GM19468 (cell line): ENCODE results near the gene NEK10.
A peak's percentile ranks its signal among the peaks of the same experiment; 100 is the strongest.

Source experiments
- ATAC-seq: cut with Tn5 transposase; IDR thresholded peaks from one replicate; pipeline ENCODE4 v1.9.1; 2021; ENCODE audit warnings: mild to moderate bottlenecking, moderate library complexity, moderate number of reproducible peaks; ENCODE audit not compliant: unreplicated experiment; ENCODE audit errors: extremely low read depth

The NEK10 gene

DNA sequence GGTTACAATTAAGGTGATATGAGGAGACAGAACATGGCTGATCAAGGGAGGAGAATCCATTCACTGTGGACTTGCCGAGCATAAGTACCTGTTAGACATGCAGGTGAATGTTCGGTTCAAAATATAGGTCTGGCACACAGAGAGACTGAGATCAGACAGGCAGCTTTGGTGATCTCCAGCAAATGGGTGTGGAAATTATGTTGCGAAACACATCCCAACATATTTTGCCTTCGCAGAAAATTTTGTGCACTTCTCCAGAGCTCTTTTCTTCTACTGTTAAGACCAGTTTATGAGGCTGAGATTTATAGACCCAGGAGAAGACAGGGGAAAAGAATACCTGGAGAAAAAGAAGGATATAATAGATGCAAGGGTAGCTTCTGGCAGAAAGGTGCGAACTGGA lies 183.2 kb downstream of the NEK10 start:
- no peak for ATAC-seq

DNA sequence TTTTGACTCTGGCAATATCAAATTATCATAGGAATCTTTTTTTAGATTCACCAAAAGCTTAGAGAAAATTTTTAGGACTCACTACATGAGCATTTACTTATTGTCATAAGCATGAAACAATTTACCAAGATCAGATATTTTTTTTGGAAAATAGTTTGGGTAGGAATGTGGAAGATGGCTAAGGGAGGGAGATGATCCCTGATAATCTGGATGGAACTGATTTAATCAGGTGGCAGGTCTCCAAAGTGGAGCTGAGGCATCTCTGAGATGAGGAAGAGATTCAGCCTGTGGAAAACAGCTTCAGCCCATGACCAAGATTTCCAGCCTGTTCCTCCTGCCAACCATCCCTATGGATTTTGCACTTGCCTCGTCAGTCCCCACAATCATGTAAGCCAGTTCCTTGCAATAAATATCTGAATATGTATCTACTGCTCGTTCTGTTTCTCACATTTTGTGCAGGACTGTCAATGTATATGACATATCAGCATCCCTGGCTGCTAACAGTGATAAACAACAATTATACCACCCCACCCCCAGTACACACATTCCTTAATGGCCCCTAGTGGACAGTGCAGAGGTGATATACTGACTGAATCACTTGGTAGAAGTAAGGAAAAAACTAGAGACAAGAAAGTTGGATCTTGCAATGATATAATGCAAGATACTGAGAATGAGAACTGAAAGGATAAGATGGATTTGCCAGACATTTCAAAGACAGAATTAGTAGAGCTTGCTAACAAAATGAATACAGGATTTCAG lies 183.8 kb downstream of the NEK10 start:
- no peak for ATAC-seq

DNA sequence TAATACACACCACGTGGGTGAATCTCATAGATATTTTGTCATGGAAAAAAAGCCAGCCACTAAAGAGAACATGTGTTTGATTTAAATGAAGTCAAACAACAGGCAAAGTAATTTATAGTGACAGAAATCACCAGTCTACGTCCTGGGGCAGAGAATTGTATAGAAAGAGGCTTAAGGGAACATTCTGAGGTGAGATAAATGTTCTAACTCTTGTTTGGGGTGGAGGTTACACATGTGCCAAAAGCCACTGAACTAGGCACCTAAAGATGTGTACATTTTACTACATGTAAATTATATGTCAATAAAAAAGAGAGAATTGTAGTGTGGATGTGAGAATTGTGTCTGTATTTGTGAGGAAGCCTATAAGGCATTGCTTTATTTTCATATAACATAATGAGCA lies 184.9 kb downstream of the NEK10 start:
- no peak for ATAC-seq

DNA sequence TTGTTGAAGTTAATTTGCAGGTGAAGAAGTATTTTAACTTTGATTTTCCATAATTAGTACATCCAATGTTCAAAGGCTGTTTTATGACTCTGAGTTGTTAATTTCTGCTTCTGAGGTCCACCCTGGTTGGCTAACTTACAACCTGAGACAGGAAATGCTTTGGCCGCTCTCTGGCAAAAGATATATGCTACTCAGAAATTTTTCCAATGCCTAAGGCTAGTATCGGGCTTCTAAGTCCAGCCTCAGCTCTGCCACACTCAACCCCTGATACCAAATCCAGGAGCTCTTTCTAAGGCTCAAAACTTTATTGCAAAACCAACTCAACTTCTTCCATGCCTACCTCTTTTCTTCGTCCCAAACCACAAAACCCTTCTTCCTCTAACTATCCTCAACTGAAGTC lies 192.9 kb downstream of the NEK10 start:
- no peak for ATAC-seq

DNA sequence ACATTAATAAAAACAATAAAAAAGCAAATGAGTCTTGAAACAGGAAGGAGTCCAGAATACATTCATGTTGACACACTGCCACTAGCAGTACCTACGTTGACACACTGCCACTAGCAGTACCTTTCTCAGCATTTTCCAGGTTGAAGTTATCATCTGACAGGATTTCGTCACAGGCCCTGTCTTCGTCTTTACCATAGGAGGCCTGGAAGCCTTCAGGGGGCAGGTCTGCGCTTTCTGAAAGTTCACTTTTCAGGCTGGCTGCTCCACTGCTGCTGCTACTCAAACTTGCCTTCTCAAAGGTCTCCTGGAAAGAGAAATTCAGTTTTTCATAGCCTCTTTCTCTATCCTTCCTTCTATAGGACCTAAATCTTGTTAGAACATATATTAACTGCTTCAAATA lies 194.7 kb downstream of the NEK10 start:
- ATAC-seq = no peak

DNA sequence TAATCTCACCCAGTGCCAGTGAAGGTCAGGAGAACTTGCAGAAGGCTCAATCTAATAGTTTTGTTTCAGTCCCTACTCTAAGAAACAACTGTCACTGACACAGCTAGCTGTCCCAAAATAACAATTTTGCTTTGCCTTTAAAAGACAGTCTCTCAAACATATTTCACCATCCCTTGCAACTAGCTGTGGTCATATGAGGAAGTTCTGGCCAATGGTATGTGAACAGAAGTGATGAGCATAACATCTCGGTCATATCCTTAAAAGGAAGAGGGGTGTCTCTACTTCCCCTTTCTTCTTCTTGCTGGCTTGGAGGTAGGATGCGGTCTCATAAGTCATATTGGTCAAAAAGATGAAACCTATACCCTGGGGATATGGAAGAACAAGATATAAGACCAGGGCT lies 198.1 kb downstream of the NEK10 start:
- peak; percentile 88 for ATAC-seq

DNA sequence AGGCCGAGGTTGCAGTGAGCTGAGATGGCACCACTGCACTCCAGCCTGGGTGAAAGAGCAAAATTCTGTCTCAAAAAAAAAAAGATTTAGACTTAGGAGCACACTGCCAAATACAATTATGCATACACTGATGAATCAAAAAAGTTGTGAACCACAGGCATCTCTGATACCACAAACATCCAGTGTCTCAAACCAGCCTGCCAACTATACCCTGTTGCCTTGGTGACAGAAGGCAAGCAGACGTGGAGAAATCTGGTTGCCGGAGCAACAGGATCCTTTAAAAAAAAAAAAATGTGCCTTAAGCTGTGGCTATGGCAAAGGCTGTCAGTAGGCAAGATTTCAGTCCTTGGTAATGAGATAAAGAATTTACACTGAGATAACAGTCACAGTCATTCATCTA lies 202.3 kb downstream of the NEK10 start:
- ATAC-seq = no peak

DNA sequence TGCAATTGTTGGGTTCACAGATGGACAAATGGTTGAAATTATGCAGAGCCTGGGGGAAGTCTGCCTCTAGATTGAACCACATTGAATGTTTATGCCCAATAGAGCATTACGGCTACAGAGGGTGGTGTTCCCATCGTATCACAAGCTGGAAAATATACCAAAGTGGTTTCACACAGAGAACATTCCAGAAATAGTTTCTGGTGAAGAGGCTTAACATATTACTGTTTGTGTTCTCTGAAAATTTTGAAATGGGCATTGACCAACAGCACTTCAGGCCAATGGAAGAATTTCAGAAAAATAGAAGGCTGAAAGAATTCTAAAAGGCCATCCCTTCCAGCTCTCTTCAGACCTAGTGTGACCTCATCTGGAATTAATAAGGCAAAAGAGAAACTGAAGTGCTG lies 203.9 kb downstream of the NEK10 start:
- ATAC-seq = no peak

DNA sequence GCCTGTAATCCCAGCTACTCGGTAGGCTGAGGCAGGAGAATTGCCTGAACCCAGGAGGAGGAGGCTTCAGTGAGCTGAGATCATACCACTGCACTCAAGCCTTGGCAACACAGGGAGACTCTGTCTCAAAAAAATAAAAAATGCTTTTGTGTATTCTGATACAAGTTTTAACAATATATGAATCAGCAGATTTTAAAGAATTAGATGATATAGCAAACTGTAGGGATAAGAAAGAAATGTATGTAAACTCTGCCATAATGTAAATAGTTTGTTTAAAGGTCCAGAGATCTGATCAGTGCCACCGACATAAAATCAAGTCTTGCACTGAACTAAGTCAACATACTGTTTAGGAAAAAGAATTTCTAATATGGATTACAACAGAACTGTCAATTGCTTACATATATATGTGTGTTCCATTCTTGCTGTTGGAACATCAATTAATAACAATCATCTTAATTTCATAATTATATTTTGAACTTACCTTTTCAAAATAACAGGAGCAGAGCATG lies 208.3 kb downstream of the NEK10 start:
- ATAC-seq = no peak

DNA sequence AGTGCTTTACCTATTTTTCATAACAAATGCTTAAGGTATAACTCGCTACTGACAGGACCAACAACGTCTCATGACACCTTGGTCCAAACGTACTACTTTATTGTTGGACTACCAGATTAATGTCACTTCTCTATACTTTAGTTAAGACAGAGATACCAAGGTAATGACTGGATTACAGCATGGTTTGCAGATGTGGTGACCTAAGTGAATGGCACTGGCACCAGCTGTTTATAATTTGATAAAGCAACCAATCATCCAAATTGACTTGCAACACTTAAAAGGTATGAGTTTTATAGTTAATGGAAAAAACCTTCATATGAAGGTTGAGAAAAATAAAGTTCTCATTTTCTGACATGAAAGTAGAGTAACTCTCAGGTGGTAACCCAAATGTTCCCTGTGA lies 209.0 kb downstream of the NEK10 start:
- no peak for ATAC-seq

DNA sequence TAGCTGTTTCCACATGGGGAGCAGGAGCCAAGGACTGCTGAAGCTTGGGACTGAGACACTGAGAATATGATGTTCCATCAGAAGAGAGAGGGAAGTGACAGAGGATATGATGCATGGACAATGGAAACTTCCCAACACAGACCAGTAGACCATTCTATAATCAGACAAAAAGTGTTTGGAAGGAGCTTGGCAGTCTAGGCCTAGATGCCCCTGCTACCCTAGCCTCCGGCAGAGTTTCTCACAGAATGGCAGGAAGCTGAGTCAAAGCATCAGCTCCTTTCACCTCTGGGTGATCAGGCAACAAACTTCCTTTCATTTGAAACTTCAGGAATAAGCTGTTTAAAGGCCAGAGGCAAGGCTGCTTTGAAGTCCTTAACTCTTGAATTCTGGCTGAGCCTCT lies 222.0 kb downstream of the NEK10 start:
- ATAC-seq = no peak

DNA sequence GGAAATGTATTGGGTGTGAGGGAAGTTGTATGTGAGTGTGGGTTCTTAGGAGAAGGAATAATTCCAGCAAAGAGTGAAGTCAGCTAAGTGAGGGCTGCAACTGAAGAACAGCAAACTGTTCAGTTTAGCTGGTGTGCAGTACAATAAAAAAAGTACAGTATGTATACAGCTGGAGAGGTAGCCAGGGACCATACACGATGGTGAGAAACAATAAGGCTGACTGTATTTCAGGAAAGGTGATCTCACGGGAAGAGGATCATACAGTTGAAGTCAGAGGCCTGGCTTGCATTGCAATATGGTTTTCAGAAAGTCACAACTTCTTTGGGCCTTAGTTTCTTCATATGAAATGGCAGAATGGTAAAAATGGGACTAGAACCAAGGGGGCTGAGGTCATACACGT lies 222.4 kb downstream of the NEK10 start:
- no peak for ATAC-seq

DNA sequence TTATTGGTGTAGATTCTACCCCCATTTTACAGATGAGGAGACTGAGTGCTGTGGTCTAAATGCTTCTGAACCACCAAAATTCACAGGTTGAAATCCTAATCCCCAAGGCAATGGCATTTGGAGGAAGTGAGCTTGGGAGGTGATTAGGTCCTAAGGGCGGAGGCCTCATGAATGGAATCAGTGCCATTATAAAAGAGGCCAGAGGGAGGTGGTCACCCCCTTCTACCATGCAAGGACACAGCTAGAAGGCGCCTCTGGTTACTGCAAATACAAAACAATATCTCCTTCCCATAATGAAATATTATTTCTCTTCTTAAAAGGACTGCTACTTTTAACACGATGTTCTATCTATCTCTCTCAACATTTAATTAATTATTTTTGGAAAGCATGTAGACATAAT lies 223.5 kb downstream of the NEK10 start:
- ATAC-seq = no peak

DNA sequence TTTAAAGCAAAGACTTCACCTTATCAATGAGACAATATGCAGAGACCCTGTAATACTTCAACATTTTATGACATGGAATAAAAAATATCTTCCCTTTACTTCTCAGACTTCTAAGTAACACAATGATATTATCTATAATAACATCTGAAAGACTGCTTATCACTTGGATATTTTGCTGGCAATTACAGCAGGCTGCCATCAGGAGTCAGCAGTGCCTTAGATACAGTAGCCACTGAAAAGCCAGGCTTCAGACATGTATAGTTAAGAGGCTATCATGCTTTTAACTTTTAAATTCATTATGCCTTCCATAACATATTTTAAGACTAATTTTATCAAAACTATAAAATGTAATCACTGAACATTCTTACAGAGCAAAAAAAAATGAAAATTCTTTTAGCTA lies 227.5 kb downstream of the NEK10 start:
- no peak for ATAC-seq

DNA sequence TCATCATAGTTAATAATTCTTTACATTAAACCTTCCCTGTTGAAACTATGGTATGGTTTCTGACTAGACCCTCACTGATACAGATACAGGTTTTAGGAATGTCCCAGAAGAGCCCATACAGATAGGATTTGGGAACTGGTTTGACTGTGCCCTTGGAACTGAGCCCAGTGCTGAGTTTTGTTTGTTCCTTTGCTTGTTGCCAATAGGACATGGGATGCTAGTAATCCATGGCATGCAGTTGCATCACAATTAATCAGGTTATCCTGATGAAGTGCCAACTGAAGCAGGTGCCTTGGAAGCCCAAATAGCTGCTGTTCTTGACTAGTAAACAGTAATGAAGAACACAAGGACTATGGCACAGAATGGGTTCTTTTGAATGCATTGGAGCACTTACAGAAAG lies 230.6 kb downstream of the NEK10 start:
- no peak for ATAC-seq

DNA sequence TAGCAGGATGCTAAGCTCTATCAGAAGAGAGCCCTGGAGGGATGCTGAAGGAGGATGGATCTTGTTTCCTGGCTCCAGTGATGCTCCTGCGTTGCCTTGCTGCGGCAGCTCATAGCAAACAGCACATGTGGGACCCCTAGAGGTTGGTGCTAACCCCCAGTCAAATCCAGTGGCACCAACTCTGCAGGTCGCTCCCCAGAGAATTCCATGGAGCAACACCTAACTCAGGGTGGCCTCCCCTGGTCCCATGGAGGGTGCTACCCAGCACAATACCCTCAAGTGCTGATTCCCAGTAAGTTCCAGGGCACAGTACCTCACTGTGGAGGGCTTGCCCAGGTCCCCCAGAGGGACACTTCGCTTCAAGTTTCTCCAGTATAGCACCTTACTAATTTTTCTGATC lies 231.2 kb downstream of the NEK10 start:
- ATAC-seq = no peak

DNA sequence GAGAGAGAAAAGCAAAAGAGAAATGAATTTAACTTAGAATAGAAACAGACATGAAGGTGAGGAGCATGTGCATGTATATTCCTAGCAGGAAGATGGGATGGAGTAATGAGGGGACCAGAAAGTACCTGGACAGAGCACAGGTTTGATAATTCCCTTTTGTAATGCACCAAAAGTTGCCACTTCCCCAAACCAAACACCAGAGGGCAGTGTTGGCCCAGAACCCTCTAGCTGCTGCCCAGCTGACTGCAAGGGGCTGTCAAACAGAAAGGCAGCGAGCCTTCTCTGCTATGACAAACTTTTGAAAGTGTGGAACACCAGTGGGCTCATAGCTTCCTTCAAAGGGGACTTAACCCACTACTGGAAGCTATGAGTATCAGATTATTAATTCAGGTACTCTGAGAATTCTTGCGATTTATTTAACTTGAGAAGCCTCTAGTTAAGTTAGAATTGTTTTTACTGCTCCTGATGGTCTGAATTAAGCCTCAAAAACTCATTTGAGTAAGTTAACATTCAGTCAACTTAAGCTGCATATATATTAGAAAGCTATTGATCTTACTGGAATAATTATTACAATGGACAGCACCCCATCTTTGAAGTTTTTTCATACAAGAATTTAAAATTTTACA lies 234.9 kb downstream of the NEK10 start:
- peak; percentile 93 for ATAC-seq

DNA sequence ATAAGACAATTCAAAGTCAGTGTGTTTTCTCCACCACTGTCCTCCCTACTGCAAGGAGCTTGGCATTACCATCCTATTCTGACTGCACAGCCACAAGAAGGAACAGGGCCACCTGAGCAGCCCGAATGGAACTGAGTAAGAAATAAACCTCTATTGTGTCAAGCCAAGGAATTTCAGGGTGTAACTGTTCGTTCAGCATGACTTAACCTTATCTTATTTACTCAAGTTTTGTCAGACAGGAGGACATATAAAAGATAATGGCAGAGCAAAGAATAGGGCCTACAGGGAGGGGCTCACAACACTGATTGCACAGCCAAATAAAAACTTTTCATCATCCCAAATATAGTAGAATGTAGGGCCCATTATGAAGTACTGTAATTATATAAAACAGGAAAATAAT lies 236.1 kb downstream of the NEK10 start:
- no peak for ATAC-seq

DNA sequence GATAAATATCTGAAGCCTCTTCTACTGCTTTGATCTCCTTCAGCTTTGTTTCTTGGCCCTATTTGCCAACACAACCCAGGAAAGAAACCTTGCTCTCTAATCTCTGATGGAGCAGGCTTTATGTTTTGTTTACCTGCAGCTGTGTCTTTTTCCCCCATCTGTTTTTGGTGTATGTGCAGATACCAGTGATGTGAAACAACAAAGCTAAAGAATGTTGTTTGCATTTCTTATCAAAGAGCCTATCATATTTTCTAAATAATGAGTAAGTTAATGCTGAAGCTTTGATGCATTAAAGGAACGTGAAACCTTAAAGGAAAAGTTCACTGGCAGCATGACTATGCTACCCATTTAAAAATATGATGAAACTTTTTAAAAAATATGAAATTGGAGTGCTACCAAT lies 238.4 kb downstream of the NEK10 start:
- no peak for ATAC-seq

DNA sequence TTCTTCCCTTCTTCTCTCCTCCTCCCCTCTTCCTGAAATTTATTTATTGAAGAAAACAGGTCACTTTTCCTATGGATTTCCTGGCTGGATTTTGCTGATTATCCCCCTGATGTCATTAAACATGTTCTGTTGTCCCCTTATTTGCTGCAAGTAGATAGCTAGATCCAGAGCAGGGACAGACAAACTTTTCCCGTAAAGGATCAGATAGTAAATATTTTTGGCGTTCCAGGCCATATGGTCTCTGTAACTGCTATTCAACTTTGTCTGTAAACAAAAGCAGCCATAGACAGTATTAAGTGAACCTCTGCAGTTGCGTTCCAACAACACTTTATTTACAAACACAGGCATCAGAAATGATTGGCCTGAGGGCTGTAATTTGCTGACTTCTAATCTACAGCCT lies 241.3 kb downstream of the NEK10 start:
- ATAC-seq = no peak

DNA sequence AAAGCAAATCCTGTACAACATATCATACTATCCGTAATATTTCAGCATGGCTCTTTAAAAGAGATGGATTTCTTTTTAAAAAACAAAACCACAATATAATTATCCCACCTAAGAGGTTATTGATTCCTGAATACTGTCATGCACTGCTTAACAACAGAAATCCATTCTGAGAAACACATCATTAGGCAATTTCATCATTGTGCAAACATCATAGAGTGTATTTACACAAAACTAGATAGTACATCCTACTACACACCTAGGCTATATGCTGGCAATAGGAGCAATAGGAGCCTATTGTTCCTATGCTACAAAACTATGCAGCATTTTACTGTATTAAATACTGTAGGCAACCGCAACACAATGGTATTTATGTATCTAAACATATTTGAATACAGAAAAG lies 242.0 kb downstream of the NEK10 start:
- ATAC-seq = no peak
